Limb (tissue), 2 donors: ENCODE results near the gene ZNF410.

ENCODE experiments used
- DNase-seq, 2 donors: peaks; one replicate each; pipeline ENCODE4 v3.0.0-alpha.2; 2016; ENCODE audit errors: extremely low spot score in 2 of 2

The ZNF410 gene

DNA sequence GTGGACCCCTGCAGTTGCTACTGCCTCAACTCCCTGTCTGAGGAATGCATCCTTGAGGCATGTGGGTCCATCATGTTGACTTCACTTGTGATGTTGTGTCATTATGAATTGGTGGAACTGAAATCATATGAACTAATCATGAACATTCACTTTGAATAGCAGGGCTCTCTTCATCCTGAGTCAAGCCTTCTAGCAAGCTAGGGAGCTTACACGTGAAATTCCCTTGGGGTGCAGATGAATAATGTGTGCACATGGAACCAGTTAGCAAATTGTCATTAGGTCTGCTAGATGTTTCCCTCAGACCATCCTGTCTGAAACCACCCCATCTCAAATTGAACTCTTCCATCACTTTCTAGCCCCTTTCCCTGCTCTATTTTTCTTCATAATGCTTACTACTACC lies 67.1 kb downstream of the ZNF410 start:
- DNase-seq = no peak

DNA sequence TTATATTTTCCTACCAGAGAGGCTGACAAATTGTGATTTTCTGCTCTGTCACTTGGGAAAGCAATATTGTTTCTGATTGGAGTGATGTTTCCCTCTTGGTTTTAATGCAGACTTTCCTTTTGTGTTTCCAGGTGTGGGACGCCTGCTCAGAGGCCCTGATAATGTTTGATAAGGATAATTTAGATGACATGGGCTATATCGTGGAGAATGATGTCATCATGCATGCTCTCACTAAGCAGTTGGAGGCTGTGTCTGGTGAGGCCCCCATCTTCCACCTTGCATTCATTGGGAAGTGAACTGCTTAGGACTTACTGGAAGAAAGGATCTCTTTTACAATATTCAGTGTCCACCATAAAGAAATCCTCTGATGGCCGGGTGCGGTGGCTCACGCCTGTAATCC lies 69.0 kb downstream of the ZNF410 start:
- no peak for DNase-seq

DNA sequence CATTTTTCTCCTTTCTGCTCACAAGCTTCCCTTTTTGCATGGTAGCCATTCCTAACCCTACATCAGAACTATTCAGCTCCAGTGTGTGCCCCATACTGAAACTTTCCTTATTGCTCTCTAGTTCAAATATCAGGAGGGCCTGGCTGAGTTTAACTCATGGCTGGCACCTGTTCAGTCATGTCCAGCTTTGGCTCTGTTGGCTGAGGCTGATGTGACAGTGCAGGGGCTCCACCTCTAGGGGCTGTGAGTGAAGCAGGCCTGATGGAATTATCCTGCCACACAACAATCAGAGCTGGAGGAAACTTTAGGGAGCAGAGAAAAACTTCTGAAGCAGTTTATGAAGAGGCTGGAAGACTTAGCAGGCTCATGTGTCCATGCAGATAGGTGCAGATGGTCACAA lies 71.9 kb downstream of the ZNF410 start:
- DNase-seq = peak in 1 of 2 donors; percentile 35

- no peak for DNase-seq
Observed at GRCh38 chr14:73961192-73961591, 74.5 kb downstream of the ZNF410 start.

DNA sequence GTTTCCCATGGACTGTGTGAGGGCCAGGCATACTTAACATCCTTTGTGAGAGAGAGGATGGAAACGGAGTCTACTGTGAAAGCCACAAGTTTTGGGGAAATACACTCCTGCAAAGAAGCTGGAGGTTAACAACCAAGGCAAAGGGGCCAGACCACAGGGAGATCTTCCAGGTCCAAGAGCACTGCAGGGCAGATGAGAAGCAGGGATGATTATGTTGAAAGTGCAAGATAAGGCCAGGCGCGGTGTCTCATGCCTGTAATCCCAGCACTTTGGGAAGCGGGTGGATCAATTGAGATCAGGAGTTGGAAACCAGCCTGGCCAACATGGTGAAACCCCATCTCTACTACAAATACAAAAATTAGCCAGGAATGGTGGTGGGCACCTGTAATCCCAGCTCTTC lies 78.6 kb downstream of the ZNF410 start:
- DNase-seq = no peak

DNA sequence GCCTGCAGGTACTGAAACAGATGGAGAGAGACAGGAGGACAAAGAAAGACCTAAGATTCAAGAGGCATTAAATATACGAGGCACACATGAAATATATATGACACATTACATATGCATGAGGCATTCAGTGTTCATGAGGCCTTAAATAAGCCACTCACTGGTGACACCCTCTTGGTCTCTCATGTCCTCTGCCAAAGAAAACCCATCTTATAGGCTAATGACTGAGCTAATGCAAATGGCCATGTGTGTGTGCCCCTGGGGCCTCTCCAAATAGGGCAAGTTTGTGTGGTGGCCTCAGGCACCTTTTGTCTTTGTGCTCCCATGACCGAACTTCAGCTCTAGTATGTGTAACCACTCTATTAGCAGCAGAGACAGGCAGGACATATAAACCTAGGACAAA lies 82.2 kb downstream of the ZNF410 start:
- DNase-seq = no peak

GRCh38 chr14:73973497-73973896 lies 86.8 kb downstream of the ZNF410 start:
- no peak for DNase-seq

- DNase-seq = no peak
Observed at GRCh38 chr14:73976125-73976524, 89.5 kb downstream of the ZNF410 start.

- no peak for DNase-seq
Observed at GRCh38 chr14:73977896-73978295, 91.2 kb downstream of the ZNF410 start.
